GM12874 (cell line): ENCODE results near the gene PAPSS1.

Experiments used
- TF ChIP-seq, protein P1 (sequence below): IDR thresholded peaks from 2 replicates; pipeline ENCODE4 v1.5.1; 2011; ENCODE audit warnings: low read depth, mild to moderate bottlenecking, control low read depth, low read length, moderate library complexity; ENCODE audit not compliant: insufficient read depth

Gene PAPSS1

GRCh38 chr4:107643021-107643420 is 77.0 kb downstream of the PAPSS1 start:
- TF ChIP-seq, protein P1, sequence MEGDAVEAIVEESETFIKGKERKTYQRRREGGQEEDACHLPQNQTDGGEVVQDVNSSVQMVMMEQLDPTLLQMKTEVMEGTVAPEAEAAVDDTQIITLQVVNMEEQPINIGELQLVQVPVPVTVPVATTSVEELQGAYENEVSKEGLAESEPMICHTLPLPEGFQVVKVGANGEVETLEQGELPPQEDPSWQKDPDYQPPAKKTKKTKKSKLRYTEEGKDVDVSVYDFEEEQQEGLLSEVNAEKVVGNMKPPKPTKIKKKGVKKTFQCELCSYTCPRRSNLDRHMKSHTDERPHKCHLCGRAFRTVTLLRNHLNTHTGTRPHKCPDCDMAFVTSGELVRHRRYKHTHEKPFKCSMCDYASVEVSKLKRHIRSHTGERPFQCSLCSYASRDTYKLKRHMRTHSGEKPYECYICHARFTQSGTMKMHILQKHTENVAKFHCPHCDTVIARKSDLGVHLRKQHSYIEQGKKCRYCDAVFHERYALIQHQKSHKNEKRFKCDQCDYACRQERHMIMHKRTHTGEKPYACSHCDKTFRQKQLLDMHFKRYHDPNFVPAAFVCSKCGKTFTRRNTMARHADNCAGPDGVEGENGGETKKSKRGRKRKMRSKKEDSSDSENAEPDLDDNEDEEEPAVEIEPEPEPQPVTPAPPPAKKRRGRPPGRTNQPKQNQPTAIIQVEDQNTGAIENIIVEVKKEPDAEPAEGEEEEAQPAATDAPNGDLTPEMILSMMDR: no peak

GRCh38 chr4:107640878-107641277 is 79.2 kb downstream of the PAPSS1 start:
- TF ChIP-seq, protein P1: no peak

DNA sequence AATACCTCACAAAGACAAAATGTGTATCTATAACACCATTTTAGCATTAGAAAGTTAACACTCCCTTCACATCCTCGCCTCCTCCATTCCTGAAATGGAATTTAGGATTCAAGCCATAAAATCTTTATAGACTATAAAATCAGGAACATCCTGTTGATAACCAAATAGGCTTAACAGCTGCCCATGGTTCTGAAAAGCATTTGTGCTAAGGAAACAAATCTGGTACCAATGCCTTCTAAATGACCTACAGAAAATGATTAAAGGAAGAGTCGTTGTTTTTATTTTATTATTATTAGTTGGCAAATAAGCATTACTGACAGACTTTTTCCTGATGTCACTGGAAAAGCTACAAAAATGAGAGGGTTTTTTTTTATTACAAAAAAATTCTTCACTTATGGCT is 79.8 kb downstream of the PAPSS1 start:
- TF ChIP-seq, protein P1: no peak

GRCh38 chr4:107635735-107636134 is 84.3 kb downstream of the PAPSS1 start:
- TF ChIP-seq, protein P1: no peak

GRCh38 chr4:107631560-107631959 is 88.5 kb downstream of the PAPSS1 start:
- TF ChIP-seq, protein P1: no peak

DNA sequence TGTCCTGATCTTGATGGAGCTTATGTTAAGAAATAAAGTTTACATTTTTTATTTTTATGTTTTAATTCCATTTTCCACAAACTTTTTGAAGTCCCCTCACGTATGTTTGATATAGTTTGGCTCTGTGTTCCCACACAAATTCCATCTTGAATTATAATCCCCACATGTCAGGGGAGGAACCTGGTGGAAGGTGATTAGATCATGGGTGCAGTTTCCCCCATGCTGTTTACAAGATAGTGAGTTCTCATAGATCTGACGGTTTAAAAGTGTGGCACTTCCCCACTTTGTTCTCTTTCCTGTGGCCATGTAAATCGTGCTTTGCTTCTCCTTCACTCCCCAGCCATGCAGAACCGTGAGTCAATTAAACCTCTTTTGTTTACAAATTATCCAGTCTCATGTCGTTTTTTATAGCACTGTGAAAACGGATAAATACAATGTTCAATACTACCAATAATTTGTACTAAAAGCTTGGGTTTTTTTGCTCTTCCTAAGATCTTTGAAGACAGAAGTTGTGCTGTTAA is 89.8 kb downstream of the PAPSS1 start:
- TF ChIP-seq, protein P1: no peak

DNA sequence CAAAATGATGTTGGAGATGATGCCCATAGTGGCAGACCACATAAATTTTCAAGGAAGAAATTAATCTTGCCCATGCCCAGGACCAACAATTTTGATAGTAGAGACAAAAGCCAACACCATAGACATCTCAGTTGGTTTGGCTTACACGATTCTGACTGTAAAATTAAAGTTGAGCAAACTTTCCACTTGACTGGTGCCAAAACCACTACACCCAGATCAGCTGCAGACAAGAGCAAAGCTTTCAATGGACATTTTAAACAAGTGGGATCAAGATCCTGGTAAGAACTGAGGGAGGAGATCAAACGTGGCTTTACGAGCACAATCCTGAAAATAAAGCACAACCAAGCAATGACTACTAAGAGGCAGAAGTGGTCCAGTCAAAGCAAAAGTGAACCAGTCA is 90.7 kb downstream of the PAPSS1 start:
- TF ChIP-seq, protein P1: no peak
